Stimulated activated CD4-positive, alpha-beta T cell treated with anti-CD3 and anti-CD28 coated beads, Interleukin-4, amount 100 ng/mL, for 4 hours (primary cell): ENCODE results near the gene LMTK2.

Experiments used
- DNase-seq, 2 experiments: peaks; one replicate each; pipeline ENCODE4 v3.0.0-alpha.2; 2020

LMTK2 gene

GRCh38 chr7:98106647-98107312, at the start of gene LMTK2:
LMTK2 (plus strand) TSS chr7:98106862; CDS start chr7:98107178, 316 bp downstream.
- peak; percentile 94 to 98 for DNase-seq

- no peak for DNase-seq
Measured at GRCh38 chr7:98057157-98057556, 49.5 kb upstream of the LMTK2 start.

- DNase-seq: no peak
Measured at GRCh38 chr7:98058186-98058585, 48.5 kb upstream of the LMTK2 start.

- DNase-seq: no peak
Measured at GRCh38 chr7:98064233-98064632, 42.4 kb upstream of the LMTK2 start.

- DNase-seq: no peak
Measured at GRCh38 chr7:98066208-98066607, 40.5 kb upstream of the LMTK2 start.

- no peak for DNase-seq
Measured at GRCh38 chr7:98066934-98067507, 39.6 kb upstream of the LMTK2 start.

GRCh38 chr7:98073047-98073446, 33.6 kb upstream of the LMTK2 start:
- DNase-seq: no peak

GRCh38 chr7:98075801-98076200, 30.9 kb upstream of the LMTK2 start:
- no peak for DNase-seq

- DNase-seq: no peak
Measured at GRCh38 chr7:98077762-98078161, 28.9 kb upstream of the LMTK2 start.

- DNase-seq: no peak
Measured at GRCh38 chr7:98078197-98078870, 28.3 kb upstream of the LMTK2 start.

- no peak for DNase-seq
Measured at GRCh38 chr7:98079891-98080648, 26.6 kb upstream of the LMTK2 start.

GRCh38 chr7:98081319-98081718, 25.3 kb upstream of the LMTK2 start:
- DNase-seq: no peak

- no peak for DNase-seq
Measured at GRCh38 chr7:98084631-98085030, 22.0 kb upstream of the LMTK2 start.

- no peak for DNase-seq
Measured at GRCh38 chr7:98085674-98086073, 21.0 kb upstream of the LMTK2 start.

GRCh38 chr7:98086281-98086718, 20.4 kb upstream of the LMTK2 start:
- no peak for DNase-seq

- DNase-seq: no peak
Measured at GRCh38 chr7:98088109-98088508, 18.6 kb upstream of the LMTK2 start.

- no peak for DNase-seq
Measured at GRCh38 chr7:98090116-98090515, 16.5 kb upstream of the LMTK2 start.

GRCh38 chr7:98091061-98091460, 15.6 kb upstream of the LMTK2 start:
- DNase-seq: no peak

GRCh38 chr7:98091523-98091922, 15.1 kb upstream of the LMTK2 start:
- DNase-seq: no peak

GRCh38 chr7:98097042-98097645, 9.5 kb upstream of the LMTK2 start:
- DNase-seq: no peak

GRCh38 chr7:98100088-98100487, 6.6 kb upstream of the LMTK2 start:
- no peak for DNase-seq

GRCh38 chr7:98102170-98102569, 4.5 kb upstream of the LMTK2 start:
- DNase-seq: no peak

- peak in 1 of 2 experiments; percentile 26 for DNase-seq
Measured at GRCh38 chr7:98105942-98106544, 619 bp upstream of the LMTK2 start.
